Fibroblast of the conjunctiva (primary cell): Measurements from ENCODE around the gene PTTG1.

Experiments
- DNase-seq: peaks from one replicate; pipeline ENCODE4 v3.0.0-alpha.2; 2010; ENCODE audit warnings: low read depth

PTTG1 gene

DNA sequence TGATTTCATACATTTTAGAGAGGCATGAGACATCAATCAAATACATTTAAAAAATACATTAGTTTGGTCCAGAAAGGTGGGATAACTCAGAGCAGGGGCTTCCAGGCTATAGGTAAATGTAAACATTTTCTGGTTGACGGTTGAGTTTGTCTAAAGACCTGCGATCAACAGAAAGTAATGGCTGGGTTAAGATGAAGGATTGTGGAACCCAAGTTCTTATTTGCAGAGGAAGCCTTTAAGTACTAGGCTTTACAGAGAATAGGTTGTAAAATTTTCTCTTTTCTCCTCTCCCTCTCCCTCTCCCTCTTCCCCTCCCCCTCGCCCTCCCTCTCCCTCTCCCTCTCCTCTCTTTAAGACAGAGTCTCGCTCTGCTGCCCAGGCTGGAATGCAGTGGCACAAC is 50.8 kb downstream of the PTTG1 start:
- DNase-seq, result no peak

DNA sequence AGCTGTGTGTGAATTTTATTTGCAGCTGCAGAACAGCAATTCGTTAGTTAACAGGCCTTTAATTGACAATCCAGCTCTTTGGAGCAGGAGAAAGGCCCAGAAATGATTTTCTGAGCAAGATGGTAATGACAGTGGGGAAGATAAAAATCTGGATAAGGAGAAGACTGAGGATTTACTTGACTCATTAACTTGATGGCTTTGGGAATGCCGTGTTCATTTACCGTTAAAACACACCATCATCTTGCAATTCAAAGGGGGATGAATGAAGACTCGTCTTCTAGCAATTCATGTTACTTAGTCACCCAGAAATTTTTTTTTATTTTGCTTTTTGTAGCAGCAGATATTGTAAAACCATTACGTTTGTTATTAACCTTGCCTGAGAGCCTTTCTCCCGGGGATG is 52.0 kb downstream of the PTTG1 start:
- DNase-seq, result no peak

DNA sequence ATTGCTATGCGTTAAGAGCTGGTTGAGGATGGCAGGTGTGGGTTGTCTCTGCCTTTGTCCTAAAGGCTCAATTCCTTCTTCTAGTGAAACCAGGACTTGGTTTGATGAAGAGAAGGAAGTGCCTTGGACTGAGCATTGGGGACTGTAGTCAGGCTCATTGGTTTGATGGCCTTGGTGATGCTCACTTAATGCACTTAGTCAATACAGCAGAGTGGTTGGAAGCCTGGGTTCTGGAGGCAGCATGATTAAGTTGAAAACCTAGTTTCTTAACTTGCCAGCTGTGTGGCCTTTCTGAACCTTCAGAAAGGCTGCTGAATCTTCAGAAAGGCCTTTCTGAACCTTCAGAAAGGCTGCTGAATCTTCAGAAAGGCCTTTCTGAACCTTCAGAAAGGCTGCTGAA is 52.4 kb downstream of the PTTG1 start:
- no peak for DNase-seq

DNA sequence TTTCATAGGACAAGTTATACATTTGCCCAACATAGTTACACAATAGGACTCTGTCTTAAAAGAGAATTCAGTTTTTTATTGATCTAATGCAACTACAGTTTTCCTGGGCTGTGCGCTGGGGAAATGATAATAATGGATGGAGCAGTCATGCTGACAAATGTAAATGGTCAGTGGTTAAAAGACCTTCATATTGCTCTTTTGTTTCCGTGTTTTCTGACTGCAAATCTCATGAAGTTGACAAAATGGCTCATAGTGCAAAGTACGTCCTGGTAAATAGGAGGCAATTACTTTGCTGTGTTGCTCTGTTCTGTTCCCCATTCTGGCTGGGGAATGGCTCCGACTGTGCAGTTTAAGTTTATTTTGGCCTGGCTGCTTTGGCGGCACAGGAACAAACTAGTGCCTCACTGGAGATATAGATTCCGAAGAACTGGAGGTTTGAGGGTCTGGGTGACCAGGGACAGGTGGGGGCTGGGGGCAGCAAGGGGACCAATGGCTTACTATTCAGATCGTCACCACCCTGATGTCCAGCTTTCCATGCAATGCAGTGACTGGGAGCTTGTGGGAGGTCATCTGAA is 54.3 kb downstream of the PTTG1 start:
- DNase-seq, result no peak

DNA sequence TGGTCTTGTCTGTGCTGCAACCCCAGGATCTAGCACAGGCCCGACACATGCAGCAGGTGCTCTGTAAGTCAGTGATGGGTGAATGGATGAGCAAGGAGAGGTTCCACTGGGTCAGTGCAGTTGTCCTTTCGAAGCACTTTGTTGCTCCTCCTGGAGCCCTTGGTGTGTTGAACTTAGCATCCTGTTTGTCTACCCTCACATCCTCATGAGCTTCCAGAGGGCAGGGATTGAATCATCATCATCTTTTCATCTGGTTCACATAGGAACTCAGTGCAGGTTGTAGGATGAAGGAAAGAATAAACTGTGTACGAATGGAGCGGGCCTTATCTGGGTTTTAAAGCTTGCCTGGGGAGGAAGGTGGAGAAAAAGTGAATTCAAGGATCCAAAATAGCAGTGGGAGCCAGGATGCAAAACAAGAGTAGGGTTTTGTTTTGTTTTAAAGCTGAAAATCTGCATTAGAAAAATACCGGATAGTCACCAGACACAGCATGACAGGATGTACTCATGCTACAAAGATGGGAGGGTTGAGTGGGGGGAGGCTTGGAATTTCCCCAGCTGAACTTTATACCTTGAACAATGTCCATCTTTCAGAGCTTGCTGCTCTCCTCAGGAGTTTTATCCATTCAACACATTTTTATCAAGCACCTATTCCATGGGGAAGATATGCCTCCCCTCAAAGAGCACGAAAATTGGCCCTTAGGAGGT is 55.8 kb downstream of the PTTG1 start:
- no peak for DNase-seq

DNA sequence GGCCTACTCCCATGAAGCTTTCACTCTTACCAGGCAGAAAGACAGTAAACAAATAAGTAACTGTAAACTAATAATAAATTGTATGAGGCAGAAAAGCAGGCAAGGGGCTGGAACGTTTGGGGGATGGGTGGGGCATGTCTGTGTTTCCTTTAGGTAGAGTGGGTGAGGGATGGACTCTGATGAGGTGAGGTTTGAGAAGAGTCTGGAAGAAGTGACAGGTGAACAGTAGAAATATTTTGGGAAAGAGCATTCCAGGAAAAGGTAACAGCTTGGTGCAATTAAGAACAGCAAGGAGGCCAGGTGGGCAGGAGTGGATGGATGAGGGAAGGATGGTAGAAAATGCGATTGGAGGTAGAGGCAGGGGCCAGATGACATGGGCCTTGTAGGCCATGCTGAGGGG is 56.5 kb downstream of the PTTG1 start:
- no peak for DNase-seq
